Smooth muscle cell (in vitro differentiated cells): ENCODE measurements around the gene LRRC4. TPM values are rescaled to one million over a fixed set of nuclear protein-coding genes. Genes with fewer than 3 reads are reported as not detected.

Experiments used
- DNase-seq: peaks from one replicate; lab custom pipeline; 2025; ENCODE audit not compliant: unreplicated experiment; lab: John Stamatoyannopoulos, UW
- H2AFZ ChIP-seq: fragments of 200-600 bp; sonication (generic); 2 replicates; pipeline ENCODE4 v1.6.0; 2016; ENCODE audit warnings: antibody characterized with exemption, low read depth, mild to moderate bottlenecking
- H3F3A ChIP-seq: fragments of 200-600 bp; sonication (generic); 2 replicates; pipeline ENCODE4 v1.6.0; 2017; ENCODE audit warnings: antibody characterized with exemption, low read depth
- H3K27ac ChIP-seq: fragments of 200-600 bp; sonication (generic); 2 replicates; pipeline ENCODE4 v1.5.1; 2016; ENCODE audit warnings: low read depth, mild to moderate bottlenecking
- H3K27me3 ChIP-seq: fragments of 200-600 bp; sonication (generic); 2 replicates; pipeline ENCODE4 v1.6.1; 2016; ENCODE audit warnings: low read depth, mild to moderate bottlenecking
- H3K36me3 ChIP-seq: fragments of 200-600 bp; sonication (generic); 2 replicates; pipeline ENCODE4 v1.5.1; 2016; ENCODE audit warnings: low read depth
- H3K4me1 ChIP-seq: fragments of 200-600 bp; sonication (generic); 2 replicates; pipeline ENCODE4 v1.5.1; 2016; ENCODE audit warnings: low read depth
- H3K4me2 ChIP-seq: fragments of 200-600 bp; sonication (generic); 2 replicates; pipeline ENCODE4 v1.6.0; 2016; ENCODE audit warnings: mild to moderate bottlenecking
- H3K4me3 ChIP-seq: fragments of 200-600 bp; sonication (generic); 2 replicates; pipeline ENCODE4 v1.5.1; 2016; ENCODE audit warnings: mild to moderate bottlenecking
- H3K79me2 ChIP-seq: fragments of 200-600 bp; sonication (generic); 2 replicates; pipeline ENCODE4 v1.6.0; 2016; ENCODE audit warnings: low read depth, mild to moderate bottlenecking
- H3K9ac ChIP-seq: fragments of 200-600 bp; sonication (generic); 2 replicates; pipeline ENCODE4 v1.6.0; 2016; ENCODE audit warnings: low read depth
- H3K9me3 ChIP-seq: fragments of 200-600 bp; sonication (generic); replicated peaks from 2 replicates; pipeline ENCODE4 v1.5.1; 2016; ENCODE audit warnings: low read depth
- H4K20me1 ChIP-seq: fragments of 200-600 bp; sonication (generic); 2 replicates; pipeline ENCODE4 v1.6.0; 2016; ENCODE audit warnings: low read depth
- CTCF ChIP-seq: fragments of 200-600 bp; sonication (generic); IDR thresholded peaks from 2 replicates; pipeline ENCODE4 v1.5.1; 2017; ENCODE audit warnings: borderline replicate concordance, mild to moderate bottlenecking, antibody characterized with exemption; ENCODE audit not compliant: insufficient read depth, poor library complexity, severe bottlenecking
- WGBS: methylation state at CpG from one replicate; pipeline ENCODE4 v1.1.7; 2016; ENCODE audit warnings: low lambda C conversion rate; 5-methylcytosine and 5-hydroxymethylcytosine counted together
- polyA plus RNA-seq: library from polyadenylated mRNA; unstranded; fragments of >200 nt; fragmentation: Nextera tagmentation; extraction: Ambion mirVana; gene quantifications from 2 replicates; pipeline ENCODE4 v1.2.1, GENCODE V29; 2016
- total RNA-seq: library from RNA; depleted of rRNA; stranded (reverse); fragments of >200 nt; gene quantifications from 2 replicates; pipeline ENCODE4 v1.2.3, GENCODE V29; 2014

The LRRC4 gene
- total and polyA plus RNA-seq, 2 experiments from 2014 or later = not detected

GRCh38 chr7:128074736-128075135 lies 43.5 kb upstream of the LRRC4 start:
- Histone ChIP-seq H3K79me2 (no peaks in the 10 kb centered on the region), H2AFZ (no peak overlapping the region), H3K4me2 (no peak overlapping the region), H3K27ac (no peak overlapping the region), H3F3A (no peaks in the 10 kb centered on the region), H3K4me1 (peaks cover 4% of the 10 kb centered on the region), H3K9ac (no peak overlapping the region), H3K9me3 (no peaks in the 10 kb centered on the region), H3K36me3 (no peaks in the 10 kb centered on the region), H3K27me3 (no peaks in the 10 kb centered on the region), H4K20me1 (peaks cover 99% of the 10 kb centered on the region), H3K4me3 (no peak overlapping the region)
- no peak for TF ChIP-seq CTCF
- DNase-seq = no peak
- 95% methylated on average over 6 of the region's 6 CpGs for WGBS

GRCh38 chr7:128074336-128074735 lies 43.1 kb upstream of the LRRC4 start:
- Histone ChIP-seq H3K9ac (no peak overlapping the region), H3K4me3 (no peak overlapping the region), H3K27ac (no peak overlapping the region), H3K36me3 (no peaks in the 10 kb centered on the region), H3K4me2 (no peak overlapping the region), H3K4me1 (peaks cover 4% of the 10 kb centered on the region), H3K9me3 (no peaks in the 10 kb centered on the region), H2AFZ (no peak overlapping the region), H3K79me2 (no peaks in the 10 kb centered on the region), H4K20me1 (peaks cover 99% of the 10 kb centered on the region), H3F3A (no peaks in the 10 kb centered on the region), H3K27me3 (no peaks in the 10 kb centered on the region)
- no peak for TF ChIP-seq CTCF
- no peak for DNase-seq
- WGBS = 96% methylated on average over 19 of the region's 19 CpGs

GRCh38 chr7:128073671-128074310 lies 42.6 kb upstream of the LRRC4 start:
- Histone ChIP-seq H3K27me3 (no peaks in the 10 kb centered on the region), H3K4me2 (no peak overlapping the region), H3K36me3 (no peaks in the 10 kb centered on the region), H3K79me2 (no peaks in the 10 kb centered on the region), H4K20me1 (peaks cover 99% of the 10 kb centered on the region), H3K4me1 (peaks cover 4% of the 10 kb centered on the region), H3F3A (no peaks in the 10 kb centered on the region), H3K4me3 (no peak overlapping the region), H3K9me3 (no peaks in the 10 kb centered on the region), H3K27ac (no peak overlapping the region), H3K9ac (no peak overlapping the region), H2AFZ (no peak overlapping the region)
- DNase-seq = no peak
- no peak for TF ChIP-seq CTCF
- WGBS = 91% methylated on average over 15 of the region's 15 CpGs

- no peak overlapping the region for H3K9ac ChIP-seq
- no peak overlapping the region for H3K27ac ChIP-seq
- no peak overlapping the region for H3K4me3 ChIP-seq
- no peaks in the 10 kb centered on the region for H3K27me3 ChIP-seq
- no peak for TF ChIP-seq CTCF
- H3K9me3 ChIP-seq = no peaks in the 10 kb centered on the region
- H3K36me3 ChIP-seq = no peaks in the 10 kb centered on the region
- H3K79me2 ChIP-seq = no peaks in the 10 kb centered on the region
- peaks cover 4% of the 10 kb centered on the region for H3K4me1 ChIP-seq
- H4K20me1 ChIP-seq = peaks cover 99% of the 10 kb centered on the region
- no peak overlapping the region for H2AFZ ChIP-seq
- H3K4me2 ChIP-seq = no peak overlapping the region
- no peaks in the 10 kb centered on the region for H3F3A ChIP-seq
- no peak for DNase-seq
- 87% methylated on average over 11 of the region's 11 CpGs for WGBS
Measured at GRCh38 chr7:128071801-128072200, 40.6 kb upstream of the LRRC4 start.
